Activated CD4-positive, alpha-beta T cell treated with anti-CD3 and anti-CD28 coated beads for 4 hours (primary cell): Measurements from ENCODE around the gene DYNLT3.

Experiments
- DNase-seq, 2 donors: peaks; one replicate each; pipeline ENCODE4 v3.0.0-alpha.2; 2020

DYNLT3 gene

DNA sequence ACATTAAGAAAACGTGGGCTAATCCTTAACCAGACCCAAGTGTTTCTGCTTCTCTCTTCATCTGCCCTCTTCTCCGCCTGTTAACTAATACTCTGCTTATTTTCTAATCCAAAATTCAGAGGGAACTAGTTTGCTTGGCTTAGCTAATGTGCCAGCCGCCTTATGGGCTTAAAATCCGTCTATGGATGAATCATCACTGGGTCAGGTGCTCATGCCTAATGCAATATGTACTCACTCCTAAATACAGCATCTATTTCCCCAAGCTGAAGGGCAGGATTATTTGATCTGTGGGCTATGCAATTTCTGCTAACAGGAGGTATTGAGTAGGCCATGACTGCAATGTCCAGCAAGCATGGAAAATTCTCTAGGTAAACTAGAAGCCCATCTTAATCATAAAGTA lies 12.4 kb downstream of the DYNLT3 start:
- no peak for DNase-seq

DNA sequence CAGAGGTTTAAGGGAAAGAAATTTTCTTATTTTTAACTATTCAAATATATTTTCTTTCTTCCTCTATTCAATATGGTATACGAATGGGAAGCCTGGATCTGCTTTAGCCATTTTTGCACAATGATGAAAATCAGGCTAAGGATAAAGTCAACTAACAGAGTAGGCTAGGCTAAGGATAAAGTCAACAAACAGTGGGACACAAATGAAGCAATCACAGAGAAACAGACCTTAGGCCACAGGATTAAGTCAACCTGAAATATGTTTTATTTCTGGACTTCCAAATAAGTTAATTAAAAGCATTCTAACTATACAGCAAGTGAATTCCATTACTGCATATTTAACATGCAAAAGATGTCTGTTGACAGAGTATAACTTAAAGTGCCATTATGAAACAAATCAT lies 17.0 kb downstream of the DYNLT3 start:
- no peak for DNase-seq

- no peak for DNase-seq
These were observed 17.6 kb downstream of the DYNLT3 start for GRCh38 chrX:37829721-37830120.

GRCh38 chrX:37825215-37825842 lies 22.0 kb downstream of the DYNLT3 start:
- DNase-seq, result peak; percentile 23 to 53

- DNase-seq, result no peak
These were observed 22.7 kb downstream of the DYNLT3 start for GRCh38 chrX:37824491-37825214.

DNA sequence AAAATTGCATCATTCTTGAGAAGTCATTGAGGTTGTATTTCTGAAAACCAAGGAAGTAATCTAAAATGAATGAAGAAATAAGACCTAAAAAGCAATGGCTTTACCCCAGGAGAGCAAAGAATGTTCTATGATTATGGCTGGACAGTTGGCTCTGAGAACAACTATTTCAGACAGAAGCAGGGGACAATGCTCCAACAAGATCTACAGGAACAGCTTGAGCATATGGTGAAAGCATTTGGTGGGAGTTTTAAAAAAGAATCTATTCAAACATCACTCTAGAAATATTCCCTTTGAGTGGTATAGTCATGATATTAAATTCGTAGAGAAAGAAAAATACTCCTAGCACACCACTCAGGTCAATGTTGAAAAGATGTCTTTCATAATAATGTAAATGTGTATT lies 26.7 kb downstream of the DYNLT3 start:
- DNase-seq, result no peak

DNA sequence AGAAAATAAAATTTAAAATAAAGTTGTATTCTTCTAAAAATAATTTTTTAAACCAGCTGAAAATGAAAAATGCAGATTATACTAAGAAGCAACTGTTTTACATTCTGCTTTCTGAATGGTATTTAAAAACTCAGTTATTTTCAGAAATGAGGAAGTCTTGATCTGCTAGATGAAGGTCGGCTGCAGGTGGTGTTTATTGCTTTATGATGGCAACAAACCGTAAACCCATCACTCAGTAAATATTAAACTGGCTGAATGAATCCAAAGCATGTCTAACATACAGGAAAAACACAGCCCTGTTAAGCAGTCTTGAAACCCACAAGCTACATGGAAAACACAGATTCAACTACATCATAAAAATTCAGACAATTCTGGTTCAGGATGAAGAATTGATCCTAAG lies 29.3 kb downstream of the DYNLT3 start:
- DNase-seq, result no peak

DNA sequence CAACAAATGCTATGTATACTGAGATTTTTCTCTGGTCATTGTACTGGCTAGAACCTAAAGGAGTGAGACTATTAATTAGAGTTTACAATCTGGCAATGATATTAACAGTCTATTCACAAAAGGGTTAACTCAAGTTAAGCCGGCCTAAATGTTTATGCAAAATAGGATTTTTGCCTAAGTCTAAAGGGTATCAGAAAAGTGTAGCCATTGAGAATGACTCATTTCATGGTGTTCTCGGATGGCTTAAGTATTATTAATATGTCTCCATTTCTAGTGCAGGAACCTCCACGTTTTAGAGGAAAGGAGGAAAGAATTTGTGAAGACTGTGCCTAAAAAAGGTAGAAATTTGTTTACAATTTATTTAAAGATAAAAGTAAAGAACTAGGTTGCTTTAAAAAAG lies 29.8 kb downstream of the DYNLT3 start:
- DNase-seq, result no peak

DNA sequence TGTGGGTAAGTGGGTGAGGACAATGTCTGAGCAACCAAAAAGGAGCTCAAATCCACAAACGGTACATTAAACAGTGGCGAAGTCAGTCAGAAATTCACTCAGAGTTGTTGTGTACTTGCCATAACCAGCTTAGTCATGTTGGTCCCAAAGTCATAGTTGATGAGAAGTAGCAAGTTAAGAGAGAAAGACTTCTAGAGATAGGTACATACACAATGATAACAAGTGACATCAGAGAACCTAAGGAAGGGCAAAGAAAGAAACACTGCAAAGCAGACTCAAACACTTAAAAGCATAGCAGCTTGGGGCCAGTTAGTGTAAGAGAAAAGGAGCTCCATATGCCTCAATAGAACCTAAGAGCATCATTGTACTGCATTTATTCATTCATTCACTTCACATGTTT lies 30.2 kb downstream of the DYNLT3 start:
- DNase-seq, result no peak

- no peak for DNase-seq
These were observed 30.6 kb downstream of the DYNLT3 start for GRCh38 chrX:37816766-37817165.

- DNase-seq, result no peak
These were observed 32.0 kb downstream of the DYNLT3 start for GRCh38 chrX:37815366-37815765.

- no peak for DNase-seq
These were observed 33.8 kb downstream of the DYNLT3 start for GRCh38 chrX:37813570-37813969.

DNA sequence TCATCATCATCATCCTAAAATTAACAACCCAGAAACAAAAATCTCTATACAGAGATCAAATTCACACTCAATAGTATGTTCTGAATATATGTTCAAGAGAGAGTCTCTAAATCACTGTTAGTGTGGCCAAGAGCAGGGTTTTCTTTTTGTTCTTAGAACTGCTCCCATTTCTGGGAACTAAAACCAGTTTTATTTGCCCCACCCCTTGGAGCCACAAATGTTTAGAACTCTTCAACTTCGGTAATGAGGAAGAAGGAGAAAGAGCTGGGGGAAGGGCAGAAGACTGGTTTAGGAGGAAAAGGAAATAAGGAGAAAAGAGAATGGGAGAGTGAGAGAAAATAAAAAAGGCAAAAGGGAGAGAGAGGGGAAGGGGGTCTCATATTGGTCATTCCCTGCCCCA lies 35.3 kb downstream of the DYNLT3 start:
- no peak for DNase-seq

- DNase-seq, result no peak
These were observed 37.4 kb downstream of the DYNLT3 start for GRCh38 chrX:37809970-37810369.

- no peak for DNase-seq
These were observed 44.3 kb downstream of the DYNLT3 start for GRCh38 chrX:37803057-37803456.

DNA sequence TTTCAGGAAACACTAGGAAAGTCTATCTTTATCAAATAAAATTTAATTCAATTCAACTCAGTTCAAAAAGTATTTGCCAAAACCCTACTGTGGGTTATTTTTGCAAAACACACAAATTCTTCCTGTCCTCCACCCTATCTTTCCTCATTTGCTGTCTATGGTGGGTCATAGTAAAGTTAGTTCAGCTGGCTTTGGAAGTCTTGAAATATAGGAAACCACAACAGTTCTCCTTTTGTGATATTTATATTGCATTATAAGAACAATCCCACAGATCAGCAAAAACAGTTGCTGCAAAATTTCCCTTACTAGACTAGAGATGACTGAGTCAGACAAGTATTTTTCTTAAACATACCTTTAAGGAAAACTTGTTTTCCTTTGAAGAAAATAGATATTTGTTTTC lies 45.3 kb downstream of the DYNLT3 start:
- DNase-seq, result no peak

DNA sequence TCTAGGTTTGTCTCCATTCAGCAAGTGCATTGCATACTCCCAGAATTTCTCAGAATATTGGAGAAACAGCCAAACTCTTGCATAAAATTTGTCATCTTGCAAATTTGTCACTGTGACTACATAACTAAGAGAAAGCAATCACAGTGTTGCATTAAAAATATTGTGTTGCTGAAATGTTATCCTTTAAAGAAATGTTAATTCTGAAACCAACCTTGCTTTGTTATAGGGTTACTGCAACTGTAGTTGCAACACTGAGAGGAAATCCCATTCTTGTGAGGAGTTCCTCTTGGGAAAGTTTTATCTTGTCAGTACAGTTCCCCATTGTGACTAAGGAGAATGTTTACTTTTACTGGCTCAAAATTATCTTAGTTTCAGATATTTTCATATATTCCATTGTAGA lies 46.7 kb downstream of the DYNLT3 start:
- no peak for DNase-seq

DNA sequence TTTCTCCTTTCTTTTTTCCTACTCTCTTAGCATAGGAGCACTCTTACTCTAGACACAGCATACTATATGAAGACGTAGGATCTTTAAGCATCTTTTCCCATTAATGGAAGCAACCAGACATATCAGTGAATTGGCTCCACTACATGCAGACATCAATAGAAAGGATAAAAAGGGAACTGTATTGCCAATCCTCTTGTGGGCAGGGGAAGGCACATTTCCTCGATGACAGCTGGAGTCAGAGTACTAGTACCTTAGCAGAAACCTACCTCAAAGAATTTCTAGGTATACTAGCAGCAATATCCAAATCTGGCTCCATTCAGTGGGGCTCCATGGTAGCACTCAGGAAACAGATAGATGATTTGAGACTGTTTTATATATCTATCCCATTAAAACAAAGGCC lies 47.4 kb downstream of the DYNLT3 start:
- DNase-seq, result no peak

GRCh38 chrX:37796805-37797204 lies 50.6 kb downstream of the DYNLT3 start:
- no peak for DNase-seq

DNA sequence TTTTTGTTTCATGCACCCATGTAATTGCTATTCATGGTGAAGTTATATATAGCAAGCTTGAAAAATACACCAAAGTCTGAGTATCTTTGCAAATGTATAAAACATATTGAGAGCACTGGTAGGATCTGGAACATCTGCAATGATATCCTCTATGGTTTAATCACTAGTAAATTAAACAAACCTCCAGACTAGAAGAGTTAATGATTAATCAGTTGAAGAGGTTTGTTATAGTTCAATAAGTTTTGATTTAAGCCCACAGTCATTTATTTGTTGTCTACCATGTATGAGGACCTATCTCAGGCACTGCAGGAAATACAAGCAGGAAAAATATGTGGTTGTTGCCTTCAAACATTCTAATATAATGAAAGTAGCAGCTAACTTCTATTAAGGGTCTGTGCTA lies 51.1 kb downstream of the DYNLT3 start:
- DNase-seq, result no peak
